OCI-LY3 (cell line): ENCODE data around the gene TIMM10.

Source experiments
- H2AFZ ChIP-seq: fragments of 200-600, 300-600 bp; shearing (Covaris generic); 2 replicates; pipeline ENCODE4 v1.6.0; 2014; ENCODE audit warnings: antibody characterized with exemption, low read depth, low read length
- H3K27ac ChIP-seq: fragments of 200-600, 300-600 bp; sonication (generic); 2 replicates; pipeline ENCODE4 v1.5.1; 2014; ENCODE audit warnings: mild to moderate bottlenecking, low read length, moderate library complexity, mixed read lengths
- H3K27me3 ChIP-seq: fragments of 200-600, 300-600 bp; sonication (generic); 2 replicates; pipeline ENCODE4 v1.6.1; 2014; ENCODE audit warnings: low read depth, low read length, mixed read lengths
- H3K36me3 ChIP-seq: fragments of 200-600, 300-600 bp; sonication (generic); replicated peaks from 2 replicates; pipeline ENCODE3; 2014; ENCODE audit warnings: low read depth, low read length, mixed read lengths
- H3K4me1 ChIP-seq: fragments of 300-600, 200-600 bp; sonication (generic); 2 replicates; pipeline ENCODE4 v1.6.1; 2014; ENCODE audit warnings: low read length, mixed read lengths
- H3K4me2 ChIP-seq: fragments of 200-600, 300-600 bp; sonication (generic); 2 replicates; pipeline ENCODE4 v1.6.1; 2014; ENCODE audit warnings: low read length, mixed read lengths
- H3K4me3 ChIP-seq: fragments of 300-600, 200-600 bp; sonication (generic); 2 replicates; pipeline ENCODE4 v1.5.1; 2014; ENCODE audit warnings: antibody characterized with exemption, mild to moderate bottlenecking, low read length, moderate library complexity
- H3K79me2 ChIP-seq: fragments of 300-600, 200-600 bp; shearing (Covaris generic); 2 replicates; pipeline ENCODE4 v1.6.1; 2014; ENCODE audit warnings: mild to moderate bottlenecking, low read length, mixed read lengths
- H3K9ac ChIP-seq: fragments of 300-600, 200-600 bp; shearing (Covaris generic); 2 replicates; pipeline ENCODE4 v1.6.0; 2014; ENCODE audit warnings: mild to moderate bottlenecking, low read length, moderate library complexity
- H3K9me3 ChIP-seq: fragments of 200-600, 300-600 bp; shearing (Covaris generic); 2 replicates; pipeline ENCODE4 v1.6.1; 2014; ENCODE audit warnings: low read length, mixed read lengths; ENCODE audit not compliant: insufficient read depth
- H4K20me1 ChIP-seq: fragments of 200-600, 300-600 bp; sonication (generic); 2 replicates; pipeline ENCODE4 v1.6.1; 2016; ENCODE audit warnings: low read length, mixed read lengths; ENCODE audit not compliant: insufficient read depth
- EZH2phosphoT487 ChIP-seq: fragments of 200-600 bp; shearing (Covaris generic); IDR thresholded peaks from 2 replicates; pipeline ENCODE4 v1.6.1; 2018; ENCODE audit warnings: antibody characterized with exemption, mixed run types, low read depth
- TF ChIP-seq, protein P1 (sequence below): fragments of 200-600, 300-600 bp; sonication (generic); IDR thresholded peaks from 2 replicates; pipeline ENCODE4 v1.5.1; 2014; ENCODE audit warnings: antibody characterized with exemption, low read length, low read depth

The TIMM10 gene

DNA sequence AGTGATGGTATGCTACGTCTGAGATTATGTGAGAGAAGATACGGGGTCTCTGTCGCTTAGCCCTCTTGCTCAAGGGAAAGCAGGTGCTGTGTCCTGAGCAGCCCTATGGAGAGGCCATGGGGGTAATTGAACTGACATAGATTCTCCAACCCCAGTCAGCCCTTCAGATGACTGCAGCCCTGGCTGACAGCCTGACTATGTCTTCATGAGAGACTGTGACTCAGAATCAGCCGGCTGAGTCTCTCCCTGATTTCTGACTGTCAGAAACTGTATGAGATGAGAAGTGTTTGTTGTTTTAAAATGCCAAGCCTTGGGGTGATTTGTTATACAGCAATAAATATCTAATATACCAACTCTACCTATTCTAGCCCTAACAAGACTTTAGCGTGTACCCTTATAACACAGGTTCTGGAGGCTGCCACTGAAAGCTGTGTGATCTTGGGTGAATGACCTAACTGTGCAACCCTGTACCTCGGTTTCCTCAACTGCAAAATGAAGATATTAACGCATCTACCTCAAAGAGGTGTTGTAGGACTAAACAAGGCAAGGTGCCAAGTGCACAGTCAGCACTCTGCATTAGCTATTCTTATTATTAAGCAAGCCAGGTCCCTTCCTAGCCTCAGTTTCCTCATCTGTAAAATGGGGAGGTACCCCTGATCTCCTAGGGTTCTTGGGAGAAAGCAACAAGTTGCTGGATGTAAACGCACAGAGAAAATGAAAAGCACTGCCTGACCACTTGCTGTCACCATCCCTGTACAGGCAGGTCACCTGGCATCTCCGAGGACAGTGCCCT lies 39.9 kb downstream of the TIMM10 start:
- Histone ChIP-seq H3K27me3 (no peaks in the 10 kb centered on the region), H3K79me2 (no peaks in the 10 kb centered on the region), H3K4me1 (peaks cover 7% of the 10 kb centered on the region), H3K4me2 (no peak overlapping the region), H3K9ac (no peak overlapping the region), H3K9me3 (no peaks in the 10 kb centered on the region), H3K36me3 (peaks cover 62% of the 10 kb centered on the region), H3K27ac (no peak overlapping the region), H2AFZ (no peak overlapping the region), H4K20me1 (no peaks in the 10 kb centered on the region), H3K4me3 (no peak overlapping the region)
- no peak for TF ChIP-seq EZH2phosphoT487
- TF ChIP-seq, protein P1, sequence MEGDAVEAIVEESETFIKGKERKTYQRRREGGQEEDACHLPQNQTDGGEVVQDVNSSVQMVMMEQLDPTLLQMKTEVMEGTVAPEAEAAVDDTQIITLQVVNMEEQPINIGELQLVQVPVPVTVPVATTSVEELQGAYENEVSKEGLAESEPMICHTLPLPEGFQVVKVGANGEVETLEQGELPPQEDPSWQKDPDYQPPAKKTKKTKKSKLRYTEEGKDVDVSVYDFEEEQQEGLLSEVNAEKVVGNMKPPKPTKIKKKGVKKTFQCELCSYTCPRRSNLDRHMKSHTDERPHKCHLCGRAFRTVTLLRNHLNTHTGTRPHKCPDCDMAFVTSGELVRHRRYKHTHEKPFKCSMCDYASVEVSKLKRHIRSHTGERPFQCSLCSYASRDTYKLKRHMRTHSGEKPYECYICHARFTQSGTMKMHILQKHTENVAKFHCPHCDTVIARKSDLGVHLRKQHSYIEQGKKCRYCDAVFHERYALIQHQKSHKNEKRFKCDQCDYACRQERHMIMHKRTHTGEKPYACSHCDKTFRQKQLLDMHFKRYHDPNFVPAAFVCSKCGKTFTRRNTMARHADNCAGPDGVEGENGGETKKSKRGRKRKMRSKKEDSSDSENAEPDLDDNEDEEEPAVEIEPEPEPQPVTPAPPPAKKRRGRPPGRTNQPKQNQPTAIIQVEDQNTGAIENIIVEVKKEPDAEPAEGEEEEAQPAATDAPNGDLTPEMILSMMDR = no peak

GRCh38 chr11:57487920-57488659 lies 42.5 kb downstream of the TIMM10 start:
- no peak for TF ChIP-seq EZH2phosphoT487
- TF ChIP-seq, protein P1 = no peak
- H3K4me3 ChIP-seq = no peak overlapping the region
- no peaks in the 10 kb centered on the region for H4K20me1 ChIP-seq
- no peaks in the 10 kb centered on the region for H3K27me3 ChIP-seq
- H3K4me1 ChIP-seq = peaks cover 25% of the 10 kb centered on the region
- no peak overlapping the region for H3K27ac ChIP-seq
- no peak overlapping the region for H2AFZ ChIP-seq
- H3K79me2 ChIP-seq = no peaks in the 10 kb centered on the region
- no peak overlapping the region for H3K9ac ChIP-seq
- H3K4me2 ChIP-seq = no peak overlapping the region
- H3K36me3 ChIP-seq = peaks cover 67% of the 10 kb centered on the region
- H3K9me3 ChIP-seq = no peaks in the 10 kb centered on the region

DNA sequence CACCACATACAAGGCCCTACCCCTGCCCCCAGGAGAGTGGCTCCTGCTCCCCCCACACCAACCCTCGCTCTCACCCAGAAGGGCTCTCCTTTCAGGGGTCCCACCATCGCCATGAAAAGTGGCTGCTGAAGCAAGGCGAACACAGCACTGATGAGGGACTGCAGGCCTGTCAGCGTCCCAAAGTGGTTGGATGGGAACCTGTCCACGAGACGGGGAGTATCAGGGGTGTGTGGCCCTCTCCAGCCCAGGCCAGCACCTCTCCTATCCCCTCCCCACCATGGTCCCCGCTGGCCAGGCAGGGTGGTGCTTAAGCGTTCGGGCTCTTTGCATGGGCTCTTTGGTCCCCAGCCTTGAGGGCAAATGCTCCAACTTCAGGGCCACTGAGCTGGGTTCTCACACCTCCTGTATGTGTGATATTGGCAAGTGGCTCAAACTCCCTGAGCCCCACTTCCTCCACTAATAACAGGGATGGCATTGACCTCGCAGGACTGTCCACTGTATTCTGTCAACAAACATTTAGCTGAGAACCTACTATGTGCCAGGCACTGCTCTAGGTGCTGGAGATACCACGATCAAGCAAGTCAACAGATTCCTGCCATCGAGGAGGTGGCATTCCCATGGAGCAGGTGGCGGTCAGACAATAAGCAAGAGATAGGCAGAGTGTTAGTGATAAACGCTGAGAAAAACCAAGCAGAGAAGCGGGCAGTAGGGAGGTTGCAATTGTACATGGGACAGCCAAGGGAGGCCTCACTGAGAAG lies 43.4 kb downstream of the TIMM10 start:
- no peak overlapping the region for H3K9ac ChIP-seq
- peaks cover 27% of the 10 kb centered on the region for H3K4me1 ChIP-seq
- H2AFZ ChIP-seq = no peak overlapping the region
- H3K79me2 ChIP-seq = no peaks in the 10 kb centered on the region
- no peaks in the 10 kb centered on the region for H3K9me3 ChIP-seq
- no peak overlapping the region for H3K4me3 ChIP-seq
- H3K36me3 ChIP-seq = peaks cover 64% of the 10 kb centered on the region
- no peak overlapping the region for H3K27ac ChIP-seq
- no peak overlapping the region for H3K4me2 ChIP-seq
- TF ChIP-seq EZH2phosphoT487 = no peak
- TF ChIP-seq, protein P1 = no peak
- no peaks in the 10 kb centered on the region for H4K20me1 ChIP-seq
- H3K27me3 ChIP-seq = no peaks in the 10 kb centered on the region
